HEK293 (cell line): ENCODE results near the gene ACAA2.

Experiments
- CTCF ChIA-PET: fragments of 350-600 bp; formaldehyde crosslinking; extraction: SDS; loops from one replicate; lab custom pipeline; 2021; ENCODE audit warnings: antibody characterized with exemption; lab: Yijun Ruan, JAX
- POLR2A ChIA-PET: fragments of 300-600 bp; formaldehyde crosslinking; extraction: SDS; loops from one replicate; lab custom pipeline; 2020; ENCODE audit warnings: antibody characterized with exemption, inconsistent platforms; lab: Yijun Ruan, JAX
- H3K27ac ChIP-seq: fragments of 200-500 bp; sonication (Bioruptor generic); 2 replicates; pipeline ENCODE4 v1.5.1; 2014; ENCODE audit warnings: low read depth, low read length, control low read depth, inconsistent platforms; ENCODE audit errors: extremely low read depth
- H3K36me3 ChIP-seq, 2 experiments: fragments of 200-500 bp in 1 of 2; sonication (Bioruptor generic) in 1 of 2; 1 replicate in 1 of 2; 2 replicates in 1 of 2; pipeline ENCODE4 v1.5.1; 2014 to 2017; ENCODE audit warnings: inconsistent platforms in 2 of 2, low read length in 2 of 2; ENCODE audit not compliant: control insufficient read depth in 2 of 2, insufficient read depth in 1 of 2
- H3K4me1 ChIP-seq: fragments of 200-500 bp; sonication (Bioruptor generic); 2 replicates; pipeline ENCODE4 v1.5.1; 2014; ENCODE audit warnings: mild to moderate bottlenecking, low read length, inconsistent platforms; ENCODE audit not compliant: control insufficient read depth, insufficient read depth
- H3K4me3 ChIP-seq: 2 replicates; pipeline ENCODE4 v1.5.1; 2011; ENCODE audit warnings: low read depth, mild to moderate bottlenecking, control low read depth, low read length, moderate library complexity
- H3K9me3 ChIP-seq: fragments of 200-500 bp; sonication (Bioruptor generic); 2 replicates; pipeline ENCODE4 v1.5.1; 2014; ENCODE audit warnings: low read depth, low read length, inconsistent platforms; ENCODE audit not compliant: control insufficient read depth, insufficient read depth
- FEZF1 ChIP-seq: fragments of 450-650 bp; formaldehyde crosslinking; IDR thresholded peaks from 2 replicates; pipeline ENCODE4 v1.5.1; 2016; ENCODE audit warnings: missing biosample characterization, missing genetic modification characterization
- GLIS1 ChIP-seq: fragments of 450-650 bp; formaldehyde crosslinking; IDR thresholded peaks from 2 replicates; pipeline ENCODE4 v1.5.1; 2016; ENCODE audit warnings: missing biosample characterization, missing genetic modification characterization
- GLIS2 ChIP-seq: fragments of 450-650 bp; formaldehyde crosslinking; IDR thresholded peaks from 2 replicates; pipeline ENCODE4 v1.5.1; 2016; ENCODE audit warnings: missing biosample characterization, missing genetic modification characterization
- IKZF3 ChIP-seq: fragments of 450-650 bp; IDR thresholded peaks from 2 replicates; pipeline ENCODE4 v1.5.0; 2018; ENCODE audit warnings: missing biosample characterization, mild to moderate bottlenecking, missing genetic modification characterization, moderate library complexity
- KLF1 ChIP-seq: fragments of 450-650 bp; formaldehyde crosslinking; IDR thresholded peaks from 2 replicates; pipeline ENCODE4 v1.5.1; 2016; ENCODE audit warnings: missing biosample characterization, missing genetic modification characterization
- SP2 ChIP-seq: fragments of 450-650 bp; formaldehyde crosslinking; IDR thresholded peaks from 2 replicates; pipeline ENCODE4 v1.5.1; 2016; ENCODE audit warnings: missing biosample characterization, missing genetic modification characterization
- SP3 ChIP-seq: fragments of 450-650 bp; formaldehyde crosslinking; IDR thresholded peaks from 2 replicates; pipeline ENCODE4 v1.5.1; 2016; ENCODE audit warnings: missing biosample characterization, missing genetic modification characterization
- ZNF394 ChIP-seq: fragments of 450-650 bp; formaldehyde crosslinking; IDR thresholded peaks from 2 replicates; pipeline ENCODE4 v1.5.1; 2016; ENCODE audit warnings: missing biosample characterization, missing genetic modification characterization, mild to moderate bottlenecking, moderate library complexity, borderline replicate concordance
- ZNF560 ChIP-seq: fragments of 450-650 bp; formaldehyde crosslinking; IDR thresholded peaks from 2 replicates; pipeline ENCODE4 v1.5.1; 2017; ENCODE audit warnings: missing biosample characterization, missing genetic modification characterization, borderline replicate concordance
- ZNF623 ChIP-seq: fragments of 450-650 bp; formaldehyde crosslinking; IDR thresholded peaks from 2 replicates; pipeline ENCODE4 v1.5.1; 2016; ENCODE audit warnings: missing biosample characterization, missing genetic modification characterization
- ZNF654 ChIP-seq: fragments of 450-650 bp; formaldehyde crosslinking; IDR thresholded peaks from 2 replicates; pipeline ENCODE4 v1.5.1; 2016; ENCODE audit warnings: low read depth, missing biosample characterization, missing genetic modification characterization
- ZNF660 ChIP-seq: fragments of 450-650 bp; IDR thresholded peaks from 2 replicates; pipeline ENCODE4 v1.5.1; 2018; ENCODE audit warnings: missing biosample characterization, mild to moderate bottlenecking, missing genetic modification characterization
- ZSCAN30 ChIP-seq: fragments of 450-650 bp; IDR thresholded peaks from 2 replicates; pipeline ENCODE4 v1.5.1; 2018; ENCODE audit warnings: missing biosample characterization, mild to moderate bottlenecking, missing genetic modification characterization, moderate library complexity
- ZXDB ChIP-seq: fragments of 450-650 bp; formaldehyde crosslinking; IDR thresholded peaks from 2 replicates; pipeline ENCODE4 v1.5.1; 2016; ENCODE audit warnings: missing biosample characterization, missing genetic modification characterization
- TF ChIP-seq, protein P1 (sequence below): fragments of 450-650 bp; formaldehyde crosslinking; IDR thresholded peaks from 2 replicates; pipeline ENCODE4 v1.5.1; 2016; ENCODE audit warnings: missing biosample characterization, missing genetic modification characterization
- TF ChIP-seq, protein P2 (sequence below): fragments of 450-650 bp; formaldehyde crosslinking; IDR thresholded peaks from 2 replicates; pipeline ENCODE4 v1.5.1; 2016; ENCODE audit warnings: missing biosample characterization, missing genetic modification characterization
- TF ChIP-seq, protein P3 (sequence below): fragments of 450-650 bp; formaldehyde crosslinking; IDR thresholded peaks from 2 replicates; pipeline ENCODE4 v1.5.1; 2016; ENCODE audit warnings: missing biosample characterization, missing genetic modification characterization

Gene ACAA2

DNA sequence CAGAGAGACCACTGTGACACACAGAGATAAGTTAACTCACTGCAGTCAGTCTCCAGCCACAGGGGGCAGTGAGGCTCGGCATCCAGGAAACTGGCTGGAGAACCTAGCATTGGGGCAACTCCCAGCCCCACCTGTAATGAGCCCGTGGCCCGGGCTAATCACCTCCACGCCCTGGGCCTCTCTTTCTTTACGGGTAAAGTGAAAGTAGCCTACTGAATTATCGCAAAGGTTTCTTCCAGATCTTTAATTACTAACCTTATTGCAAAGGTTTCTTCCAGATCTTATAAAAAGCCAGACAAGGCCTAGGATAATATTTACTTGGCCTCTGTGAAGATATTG lies 45.7 kb upstream of the ACAA2 start:
- CTCF ChIA-PET, result interaction anchor here (0.5 to 10.8 kb wide), 58 partner anchors 9 to 1184 kb away, joined by 3 to 169 read pairs (median 4); partner anchors contain the start of gene LIPG
- POLR2A ChIA-PET, result interaction anchor here (0.8 to 1.7 kb wide), 5 partner anchors 10 to 372 kb away, joined by 3 to 12 read pairs (median 7); partner anchors contain the start of genes ACAA2 and C18orf32

DNA sequence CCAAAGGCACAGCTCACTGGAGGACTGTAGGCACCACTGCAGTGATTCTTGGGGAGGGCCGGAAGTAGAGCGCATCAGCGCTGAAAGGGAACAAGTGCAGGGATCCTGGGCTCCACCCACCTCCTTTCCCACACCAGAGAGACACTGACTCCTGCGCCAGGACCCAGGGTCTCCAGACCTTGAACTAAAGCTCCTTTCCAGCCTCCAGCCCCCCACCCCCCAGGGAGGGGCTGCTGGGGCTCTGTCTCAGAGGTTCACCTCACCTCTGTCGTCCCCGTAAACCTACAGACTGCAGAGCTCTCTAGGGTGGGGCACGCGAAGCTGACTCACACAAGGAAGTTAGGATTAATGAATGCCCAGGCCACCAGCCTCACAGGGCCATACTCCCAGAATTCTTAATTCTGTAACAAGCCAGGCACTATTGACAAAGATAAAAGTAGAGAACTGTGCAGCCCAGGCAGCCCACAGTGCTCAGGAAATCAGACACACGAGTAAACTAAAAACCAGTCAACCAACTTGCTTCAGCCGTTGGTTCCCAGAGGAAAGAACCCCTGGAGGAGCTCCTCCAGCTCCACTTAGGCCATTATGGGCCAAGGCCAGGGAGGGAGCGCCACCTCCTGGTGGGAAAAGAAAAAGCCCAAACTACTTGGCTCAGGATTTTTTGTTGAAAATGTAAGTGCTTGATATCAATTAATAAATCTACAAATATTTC lies 45.1 kb upstream of the ACAA2 start:
- Histone ChIP-seq H3K4me1 (peaks cover 4% of the 10 kb centered on the region), H3K4me3 (no peak overlapping the region), H3K9me3 (no peaks in the 10 kb centered on the region), H3K36me3 (no peaks in the 10 kb centered on the region), H3K27ac (no peak overlapping the region)
- ChIA-PET CTCF (interaction anchor here (0.5 to 10.8 kb wide), 63 partner anchors 10 to 1184 kb away, joined by 3 to 169 read pairs (median 4); partner anchors contain the start of genes C18orf32 and LIPG), POLR2A (interaction anchor here (0.8 to 1.7 kb wide), 5 partner anchors 9 to 371 kb away, joined by 3 to 12 read pairs (median 7); partner anchors contain the start of genes ACAA2 and C18orf32)
- peak; percentile 89 for TF ChIP-seq IKZF3
- 0 out of 2 replicates have a peak, but pooled peaks have one; percentile 45 for TF ChIP-seq ZNF394
- peak; percentile 21; the same call in 1 of the 2 replicates for TF ChIP-seq SP3 (tag by site-specific recombination)
- peak; percentile 67; the same call in 1 of the 2 replicates for TF ChIP-seq ZNF660 (tag by site-specific recombination)
- TF ChIP-seq ZNF560 (tag by site-specific recombination), result no peak
- 0 out of 2 replicates have a peak, but pooled peaks have one; percentile 49 for TF ChIP-seq ZXDB
- TF ChIP-seq SP2, result no peak
- TF ChIP-seq, protein P1, sequence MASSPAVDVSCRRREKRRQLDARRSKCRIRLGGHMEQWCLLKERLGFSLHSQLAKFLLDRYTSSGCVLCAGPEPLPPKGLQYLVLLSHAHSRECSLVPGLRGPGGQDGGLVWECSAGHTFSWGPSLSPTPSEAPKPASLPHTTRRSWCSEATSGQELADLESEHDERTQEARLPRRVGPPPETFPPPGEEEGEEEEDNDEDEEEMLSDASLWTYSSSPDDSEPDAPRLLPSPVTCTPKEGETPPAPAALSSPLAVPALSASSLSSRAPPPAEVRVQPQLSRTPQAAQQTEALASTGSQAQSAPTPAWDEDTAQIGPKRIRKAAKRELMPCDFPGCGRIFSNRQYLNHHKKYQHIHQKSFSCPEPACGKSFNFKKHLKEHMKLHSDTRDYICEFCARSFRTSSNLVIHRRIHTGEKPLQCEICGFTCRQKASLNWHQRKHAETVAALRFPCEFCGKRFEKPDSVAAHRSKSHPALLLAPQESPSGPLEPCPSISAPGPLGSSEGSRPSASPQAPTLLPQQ (tag by site-specific recombination), result 0 out of 2 replicates have a peak, but pooled peaks have one; percentile 32
- peak; percentile 36; the same call in 1 of the 2 replicates for TF ChIP-seq KLF1 (tag by site-specific recombination)
- TF ChIP-seq, protein P2, sequence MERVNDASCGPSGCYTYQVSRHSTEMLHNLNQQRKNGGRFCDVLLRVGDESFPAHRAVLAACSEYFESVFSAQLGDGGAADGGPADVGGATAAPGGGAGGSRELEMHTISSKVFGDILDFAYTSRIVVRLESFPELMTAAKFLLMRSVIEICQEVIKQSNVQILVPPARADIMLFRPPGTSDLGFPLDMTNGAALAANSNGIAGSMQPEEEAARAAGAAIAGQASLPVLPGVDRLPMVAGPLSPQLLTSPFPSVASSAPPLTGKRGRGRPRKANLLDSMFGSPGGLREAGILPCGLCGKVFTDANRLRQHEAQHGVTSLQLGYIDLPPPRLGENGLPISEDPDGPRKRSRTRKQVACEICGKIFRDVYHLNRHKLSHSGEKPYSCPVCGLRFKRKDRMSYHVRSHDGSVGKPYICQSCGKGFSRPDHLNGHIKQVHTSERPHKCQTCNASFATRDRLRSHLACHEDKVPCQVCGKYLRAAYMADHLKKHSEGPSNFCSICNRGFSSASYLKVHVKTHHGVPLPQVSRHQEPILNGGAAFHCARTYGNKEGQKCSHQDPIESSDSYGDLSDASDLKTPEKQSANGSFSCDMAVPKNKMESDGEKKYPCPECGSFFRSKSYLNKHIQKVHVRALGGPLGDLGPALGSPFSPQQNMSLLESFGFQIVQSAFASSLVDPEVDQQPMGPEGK, result 0 out of 2 replicates have a peak, but pooled peaks have one; percentile 13
- peak; percentile 41 for TF ChIP-seq GLIS1 (tag by site-specific recombination)
- TF ChIP-seq ZNF654 (tag by site-specific recombination), result peak; percentile 93
- no peak for TF ChIP-seq ZNF623 (tag by site-specific recombination)
- TF ChIP-seq, protein P3, sequence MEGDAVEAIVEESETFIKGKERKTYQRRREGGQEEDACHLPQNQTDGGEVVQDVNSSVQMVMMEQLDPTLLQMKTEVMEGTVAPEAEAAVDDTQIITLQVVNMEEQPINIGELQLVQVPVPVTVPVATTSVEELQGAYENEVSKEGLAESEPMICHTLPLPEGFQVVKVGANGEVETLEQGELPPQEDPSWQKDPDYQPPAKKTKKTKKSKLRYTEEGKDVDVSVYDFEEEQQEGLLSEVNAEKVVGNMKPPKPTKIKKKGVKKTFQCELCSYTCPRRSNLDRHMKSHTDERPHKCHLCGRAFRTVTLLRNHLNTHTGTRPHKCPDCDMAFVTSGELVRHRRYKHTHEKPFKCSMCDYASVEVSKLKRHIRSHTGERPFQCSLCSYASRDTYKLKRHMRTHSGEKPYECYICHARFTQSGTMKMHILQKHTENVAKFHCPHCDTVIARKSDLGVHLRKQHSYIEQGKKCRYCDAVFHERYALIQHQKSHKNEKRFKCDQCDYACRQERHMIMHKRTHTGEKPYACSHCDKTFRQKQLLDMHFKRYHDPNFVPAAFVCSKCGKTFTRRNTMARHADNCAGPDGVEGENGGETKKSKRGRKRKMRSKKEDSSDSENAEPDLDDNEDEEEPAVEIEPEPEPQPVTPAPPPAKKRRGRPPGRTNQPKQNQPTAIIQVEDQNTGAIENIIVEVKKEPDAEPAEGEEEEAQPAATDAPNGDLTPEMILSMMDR (tag by site-specific recombination), result peak; percentile 88
- TF ChIP-seq GLIS2 (tag by site-specific recombination), result peak; percentile 33; the same call in 1 of the 2 replicates
- 0 out of 2 replicates have a peak, but pooled peaks have one; percentile 41 for TF ChIP-seq ZSCAN30 (tag by site-specific recombination)

More for the DNA sequence above, 45.7 kb upstream of the ACAA2 start:
- H3K4me3 ChIP-seq, result no peak overlapping the region
- no peak overlapping the region for H3K27ac ChIP-seq
- no peak for TF ChIP-seq FEZF1
- TF ChIP-seq, protein P3 (tag by site-specific recombination), result peak; percentile 2; the same call in 1 of the 2 replicates
- H3K9me3 ChIP-seq, result no peaks in the 10 kb centered on the region
- H3K4me1 ChIP-seq, result peaks cover 4% of the 10 kb centered on the region
- no peaks in the 10 kb centered on the region for H3K36me3 ChIP-seq
